Measurements from ENCODE around the gene HOXA13.

- no peak for TF ChIP-seq POLR2A (IDR thresholded peaks at IDR 0.05)
- no peak for TF ChIP-seq EP300 (IDR thresholded peaks at IDR 0.05)
These were observed 39.2 kb downstream of the HOXA13 start for GRCh38 chr7:27160546-27161213.

Measured in stomach (tissue), 4 donors.